ENCODE data around the gene ADIPOR2. TPM values are rescaled to one million over a fixed set of nuclear protein-coding genes. Genes with fewer than 3 reads are reported as not detected.

The ADIPOR2 gene
- total RNA-seq, 1 experiment from 2014 or later: 84.0 TPM

- TF ChIP-seq EZH2 (IDR thresholded peaks at IDR 0.05; ENCODE audit: borderline replicate concordance, low read depth, low read length, poor library complexity, severe bottlenecking): no peak
- TF ChIP-seq, protein P1, sequence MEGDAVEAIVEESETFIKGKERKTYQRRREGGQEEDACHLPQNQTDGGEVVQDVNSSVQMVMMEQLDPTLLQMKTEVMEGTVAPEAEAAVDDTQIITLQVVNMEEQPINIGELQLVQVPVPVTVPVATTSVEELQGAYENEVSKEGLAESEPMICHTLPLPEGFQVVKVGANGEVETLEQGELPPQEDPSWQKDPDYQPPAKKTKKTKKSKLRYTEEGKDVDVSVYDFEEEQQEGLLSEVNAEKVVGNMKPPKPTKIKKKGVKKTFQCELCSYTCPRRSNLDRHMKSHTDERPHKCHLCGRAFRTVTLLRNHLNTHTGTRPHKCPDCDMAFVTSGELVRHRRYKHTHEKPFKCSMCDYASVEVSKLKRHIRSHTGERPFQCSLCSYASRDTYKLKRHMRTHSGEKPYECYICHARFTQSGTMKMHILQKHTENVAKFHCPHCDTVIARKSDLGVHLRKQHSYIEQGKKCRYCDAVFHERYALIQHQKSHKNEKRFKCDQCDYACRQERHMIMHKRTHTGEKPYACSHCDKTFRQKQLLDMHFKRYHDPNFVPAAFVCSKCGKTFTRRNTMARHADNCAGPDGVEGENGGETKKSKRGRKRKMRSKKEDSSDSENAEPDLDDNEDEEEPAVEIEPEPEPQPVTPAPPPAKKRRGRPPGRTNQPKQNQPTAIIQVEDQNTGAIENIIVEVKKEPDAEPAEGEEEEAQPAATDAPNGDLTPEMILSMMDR (conservative IDR thresholded peaks at IDR 0.05; ENCODE audit: low read depth, low read length): no peak
- peaks cover 4% of the 10 kb centered on the region for H3K4me1 ChIP-seq (ENCODE audit: insufficient read depth, low read length, poor library complexity, severe bottlenecking)
- no peaks in the 10 kb centered on the region for H3K36me3 ChIP-seq (ENCODE audit: insufficient read depth, low read length, poor library complexity, severe bottlenecking)
- H3K27me3 ChIP-seq (replicated peaks; ENCODE audit: insufficient read depth, low read depth, low read length, poor library complexity): no peaks in the 10 kb centered on the region
- no peaks in the 10 kb centered on the region for H3K9me3 ChIP-seq (ENCODE audit: low read depth, low read length, poor library complexity, severe bottlenecking)
- no TSS peak for BruUV-seq (replicated peaks)
- intact Hi-C loops (cut with micrococcal nuclease; ENCODE audit: unreplicated experiment): loop anchor here (5.0 to 10.0 kb wide), 2 partner anchors 238 to 785 kb away; no protein-coding TSS in a partner anchor
- ChIA-PET POLR2A (ENCODE audit: low non-redundant PET) (no interaction called here), CTCF (interaction anchor here (1.6 to 2.6 kb wide), 3 partner anchors 143 to 144 kb away, joined by 4 to 34 read pairs (median 7); no protein-coding TSS in a partner anchor)
- DNase-seq (ENCODE audit: low spot score): no peak
- no peak overlapping the region for H3K27ac ChIP-seq (ENCODE audit: low read depth, low read length, poor library complexity, severe bottlenecking)
- peak overlapping the region; percentile 34 for H3K4me3 ChIP-seq (ENCODE audit: low read depth, low read length, poor library complexity, severe bottlenecking)
Measured at GRCh38 chr12:1797011-1797901, 106.4 kb downstream of the ADIPOR2 start.

GRCh38 chr12:1797991-1798640 lies 107.2 kb downstream of the ADIPOR2 start:
- no peaks in the 10 kb centered on the region for H3K36me3 ChIP-seq (ENCODE audit: insufficient read depth, low read length, poor library complexity, severe bottlenecking)
- ChIA-PET CTCF (interaction anchor here (1.6 kb wide), 1 partner anchor 142 kb away, joined by 4 read pairs; no protein-coding TSS in a partner anchor), POLR2A (ENCODE audit: low non-redundant PET) (no interaction called here)
- H3K27ac ChIP-seq (ENCODE audit: low read depth, low read length, poor library complexity, severe bottlenecking): no peak overlapping the region
- no peak overlapping the region for H3K4me3 ChIP-seq (ENCODE audit: low read depth, low read length, poor library complexity, severe bottlenecking)
- no peak for DNase-seq (ENCODE audit: low spot score)
- BruUV-seq (replicated peaks): no TSS peak
- H3K9me3 ChIP-seq (ENCODE audit: low read depth, low read length, poor library complexity, severe bottlenecking): no peaks in the 10 kb centered on the region
- intact Hi-C loops (cut with micrococcal nuclease; ENCODE audit: unreplicated experiment): loop anchor here (5.0 to 10.0 kb wide), 2 partner anchors 237 to 784 kb away; no protein-coding TSS in a partner anchor
- no peak for TF ChIP-seq EZH2 (IDR thresholded peaks at IDR 0.05; ENCODE audit: borderline replicate concordance, low read depth, low read length, poor library complexity, severe bottlenecking)
- TF ChIP-seq, protein P1 (conservative IDR thresholded peaks at IDR 0.05; ENCODE audit: low read depth, low read length): no peak
- H3K27me3 ChIP-seq (replicated peaks; ENCODE audit: insufficient read depth, low read depth, low read length, poor library complexity): no peaks in the 10 kb centered on the region
- H3K4me1 ChIP-seq (ENCODE audit: insufficient read depth, low read length, poor library complexity, severe bottlenecking): peaks cover 4% of the 10 kb centered on the region

- Histone ChIP-seq H3K4me1 (ENCODE audit: insufficient read depth, low read length, poor library complexity, severe bottlenecking) (peaks cover 4% of the 10 kb centered on the region), H3K9me3 (ENCODE audit: low read depth, low read length, poor library complexity, severe bottlenecking) (no peaks in the 10 kb centered on the region), H3K4me3 (ENCODE audit: low read depth, low read length, poor library complexity, severe bottlenecking) (no peak overlapping the region), H3K36me3 (ENCODE audit: insufficient read depth, low read length, poor library complexity, severe bottlenecking) (no peaks in the 10 kb centered on the region), H3K27me3 (replicated peaks; ENCODE audit: insufficient read depth, low read depth, low read length, poor library complexity) (no peaks in the 10 kb centered on the region), H3K27ac (ENCODE audit: low read depth, low read length, poor library complexity, severe bottlenecking) (no peak overlapping the region)
- no peak for TF ChIP-seq EZH2 (IDR thresholded peaks at IDR 0.05; ENCODE audit: borderline replicate concordance, low read depth, low read length, poor library complexity, severe bottlenecking)
- TF ChIP-seq, protein P1 (conservative IDR thresholded peaks at IDR 0.05; ENCODE audit: low read depth, low read length): no peak
- ChIA-PET POLR2A (ENCODE audit: low non-redundant PET) (no interaction called here), CTCF (interaction anchor here (1.6 kb wide), 1 partner anchor 142 kb away, joined by 4 read pairs; no protein-coding TSS in a partner anchor)
- no peak for DNase-seq (ENCODE audit: low spot score)
- BruUV-seq (replicated peaks): no TSS peak
- intact Hi-C loops (cut with micrococcal nuclease; ENCODE audit: unreplicated experiment): loop anchor here (5.0 to 10.0 kb wide), 2 partner anchors 236 to 784 kb away; no protein-coding TSS in a partner anchor
Measured at GRCh38 chr12:1798641-1799020, 107.8 kb downstream of the ADIPOR2 start.

All from A673 (cell line).